Stimulated activated CD4-positive, alpha-beta T cell treated with anti-CD3 and anti-CD28 coated beads, TNF-alpha, amount 100 ng/mL, for 4 hours (primary cell): ENCODE data around the gene SMIM41.

Source experiments
- DNase-seq, 3 experiments: peaks; one replicate each; pipeline ENCODE4 v3.0.0-alpha.2; 2020; ENCODE audit warnings: low read depth in 3 of 3

SMIM41 gene

DNA sequence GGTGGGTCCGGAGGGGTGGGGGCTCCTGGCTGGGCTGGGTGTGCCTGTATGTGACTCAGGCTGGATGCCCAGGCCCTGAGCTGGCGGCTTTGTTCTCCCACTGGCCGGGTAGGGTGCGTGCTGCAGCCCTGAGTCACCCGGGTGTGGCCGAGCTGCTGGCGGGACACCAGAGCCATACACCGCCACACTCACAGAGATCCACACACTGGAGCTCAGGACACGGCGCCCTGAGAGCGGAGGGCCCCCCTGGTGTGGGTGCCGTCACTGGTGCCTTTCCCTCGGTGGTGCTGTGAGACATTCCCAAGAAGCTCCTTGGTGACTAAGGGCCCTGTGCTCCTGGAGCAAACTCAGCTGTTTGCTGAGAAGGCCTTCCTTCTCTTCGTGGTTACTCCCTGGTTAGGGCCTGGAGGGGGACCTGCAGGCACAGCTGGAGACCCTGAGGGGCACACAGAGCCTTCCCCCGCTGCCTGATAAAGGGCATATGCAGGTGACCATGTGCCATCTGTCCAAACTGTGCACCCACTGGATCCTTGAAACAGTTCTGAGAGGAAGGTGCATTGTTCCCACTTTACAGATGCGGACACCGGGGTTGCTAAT is 68.0 kb downstream of the SMIM41 start:
- DNase-seq, result no peak

DNA sequence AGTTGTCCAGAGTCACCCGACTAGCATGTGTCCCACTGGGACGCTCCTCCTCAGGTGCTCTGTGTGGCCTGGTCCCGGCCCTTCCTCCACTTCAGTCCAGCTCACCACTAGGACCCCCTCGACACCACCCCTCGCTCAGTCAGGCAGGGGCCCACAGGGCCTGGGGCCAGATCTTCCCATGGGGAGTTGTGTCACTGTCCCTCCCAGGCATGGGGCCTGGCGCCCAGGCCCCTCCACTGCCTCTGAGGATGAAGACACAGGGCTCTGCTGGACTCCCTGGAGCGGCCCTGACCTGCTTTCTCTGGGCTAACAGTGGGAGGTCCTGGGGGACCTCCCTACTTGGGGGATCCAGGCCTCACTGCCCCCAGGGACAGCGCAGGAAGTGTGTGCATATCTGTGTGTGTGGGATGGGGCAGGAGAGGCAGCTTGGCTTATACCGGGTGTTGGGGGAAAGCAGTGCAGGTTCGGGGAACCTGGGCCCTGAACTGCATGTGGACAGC is 68.5 kb downstream of the SMIM41 start:
- DNase-seq, result no peak

DNA sequence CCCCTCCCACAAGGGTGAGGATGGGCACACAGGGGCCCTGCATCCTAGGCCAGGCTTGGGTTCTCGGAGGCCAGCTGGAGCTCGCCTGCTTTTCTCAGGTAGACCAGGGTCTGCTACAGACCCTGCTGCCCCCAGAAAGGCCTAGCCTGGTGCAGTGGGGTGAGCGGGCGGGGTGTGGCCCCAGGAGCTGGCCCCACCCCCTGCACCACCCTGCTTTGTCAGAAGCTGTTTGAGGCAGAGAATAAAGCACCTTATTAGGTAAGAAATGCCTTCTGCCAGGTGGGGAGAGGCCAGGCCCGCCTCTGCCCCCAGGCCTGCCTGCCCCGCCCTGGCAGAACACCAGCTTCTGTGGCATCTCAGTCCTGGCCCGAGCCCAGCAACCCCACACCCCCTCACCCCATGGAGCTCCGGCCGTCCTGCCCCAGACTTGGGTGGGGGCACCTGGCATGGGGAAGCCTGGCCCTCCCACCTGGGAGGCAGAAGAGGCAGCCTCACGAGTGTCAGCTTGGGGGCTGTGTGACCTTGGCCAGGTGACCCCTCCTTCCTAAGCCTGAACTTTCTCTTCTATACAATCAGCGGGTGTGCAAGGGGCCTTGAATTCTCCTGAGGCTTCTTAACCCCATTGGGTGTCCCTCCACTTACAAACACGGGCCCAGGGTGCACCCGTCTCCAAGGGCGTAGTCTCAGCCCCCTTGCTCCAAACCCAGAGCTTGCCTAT is 69.1 kb downstream of the SMIM41 start:
- no peak for DNase-seq

DNA sequence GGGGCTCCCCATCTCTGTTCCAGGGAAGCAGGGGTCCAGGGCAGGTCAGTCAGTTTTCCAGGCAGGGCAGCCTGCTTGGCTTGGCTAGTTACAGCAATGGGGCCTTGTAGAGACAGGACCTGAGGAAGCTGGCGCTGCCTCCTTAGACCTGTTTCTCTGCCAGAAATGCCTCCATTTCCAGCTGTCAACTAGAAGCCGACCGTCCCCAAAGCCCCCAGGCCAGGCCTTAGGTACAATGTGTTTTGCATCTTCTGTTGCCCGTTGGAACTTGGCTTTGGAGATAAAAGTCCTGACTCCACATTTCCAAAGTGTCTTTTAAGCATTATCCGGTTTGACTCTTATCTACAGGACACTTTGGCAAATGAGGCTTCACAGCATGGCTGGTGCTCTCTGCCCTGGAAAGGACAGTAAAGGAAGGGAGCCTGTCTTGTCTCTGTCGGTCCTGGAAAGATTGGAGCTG is 69.7 kb downstream of the SMIM41 start:
- no peak for DNase-seq

DNA sequence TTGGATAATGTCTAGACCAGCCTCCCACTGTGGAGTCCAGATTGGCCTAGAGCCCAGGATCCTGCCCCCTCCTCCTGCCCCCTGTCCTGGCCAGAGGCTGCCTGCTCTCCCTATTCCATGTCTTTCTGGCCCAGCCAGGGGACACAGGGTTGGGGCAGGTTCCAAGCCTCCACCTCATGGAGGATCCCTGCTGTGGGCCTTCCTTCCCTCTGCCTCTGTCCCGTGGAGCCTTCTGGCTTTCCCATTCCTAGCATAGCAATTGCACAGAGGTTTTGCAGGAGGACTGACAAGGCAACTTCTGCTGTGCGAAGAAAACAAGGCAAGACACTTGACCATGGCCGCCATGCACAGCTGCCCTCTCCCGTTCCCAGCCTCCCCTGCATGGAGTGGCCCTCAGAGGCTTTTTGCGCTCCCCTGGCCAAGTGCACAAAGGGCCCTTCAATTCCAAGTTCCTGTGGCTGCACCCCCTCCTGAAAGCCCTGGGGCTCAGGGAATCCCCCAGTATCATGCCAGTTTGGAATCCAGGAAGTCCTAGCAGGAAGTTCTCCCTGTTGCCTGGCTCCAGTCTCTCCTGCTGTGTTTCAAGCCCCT is 70.2 kb downstream of the SMIM41 start:
- DNase-seq, result no peak

DNA sequence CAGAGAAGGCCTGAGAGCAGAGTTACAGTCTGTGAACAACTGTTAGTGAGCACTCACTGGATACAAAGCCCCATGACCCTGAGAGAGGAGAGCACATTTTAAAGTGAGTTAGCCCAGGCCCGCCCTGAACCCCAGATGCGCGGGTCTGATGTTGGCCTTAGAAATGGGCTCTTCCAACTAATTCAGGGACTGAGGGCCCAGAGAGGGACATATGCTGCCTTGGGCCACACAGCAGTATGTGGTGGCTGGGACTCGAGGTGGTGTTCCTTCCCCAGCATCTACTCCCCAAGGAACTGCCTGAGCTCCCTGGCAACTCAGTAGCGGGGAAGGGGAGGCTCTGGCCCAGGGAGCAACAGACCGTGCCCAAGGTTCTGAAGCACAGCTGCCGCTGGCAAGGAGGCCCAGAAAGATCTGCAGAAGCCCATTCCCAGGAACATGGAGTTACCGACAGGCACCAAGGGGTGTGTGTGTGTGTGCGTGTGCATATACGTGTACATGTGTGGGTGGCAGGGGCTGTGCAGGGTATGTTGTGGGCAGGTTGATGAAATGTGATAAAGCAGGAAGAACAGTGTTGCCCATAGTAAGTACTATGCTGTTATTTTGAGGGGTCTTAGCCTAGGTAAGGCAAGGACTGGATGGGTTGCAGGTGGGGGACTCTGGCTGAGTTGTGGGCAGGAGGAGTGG is 71.8 kb downstream of the SMIM41 start:
- no peak for DNase-seq

DNA sequence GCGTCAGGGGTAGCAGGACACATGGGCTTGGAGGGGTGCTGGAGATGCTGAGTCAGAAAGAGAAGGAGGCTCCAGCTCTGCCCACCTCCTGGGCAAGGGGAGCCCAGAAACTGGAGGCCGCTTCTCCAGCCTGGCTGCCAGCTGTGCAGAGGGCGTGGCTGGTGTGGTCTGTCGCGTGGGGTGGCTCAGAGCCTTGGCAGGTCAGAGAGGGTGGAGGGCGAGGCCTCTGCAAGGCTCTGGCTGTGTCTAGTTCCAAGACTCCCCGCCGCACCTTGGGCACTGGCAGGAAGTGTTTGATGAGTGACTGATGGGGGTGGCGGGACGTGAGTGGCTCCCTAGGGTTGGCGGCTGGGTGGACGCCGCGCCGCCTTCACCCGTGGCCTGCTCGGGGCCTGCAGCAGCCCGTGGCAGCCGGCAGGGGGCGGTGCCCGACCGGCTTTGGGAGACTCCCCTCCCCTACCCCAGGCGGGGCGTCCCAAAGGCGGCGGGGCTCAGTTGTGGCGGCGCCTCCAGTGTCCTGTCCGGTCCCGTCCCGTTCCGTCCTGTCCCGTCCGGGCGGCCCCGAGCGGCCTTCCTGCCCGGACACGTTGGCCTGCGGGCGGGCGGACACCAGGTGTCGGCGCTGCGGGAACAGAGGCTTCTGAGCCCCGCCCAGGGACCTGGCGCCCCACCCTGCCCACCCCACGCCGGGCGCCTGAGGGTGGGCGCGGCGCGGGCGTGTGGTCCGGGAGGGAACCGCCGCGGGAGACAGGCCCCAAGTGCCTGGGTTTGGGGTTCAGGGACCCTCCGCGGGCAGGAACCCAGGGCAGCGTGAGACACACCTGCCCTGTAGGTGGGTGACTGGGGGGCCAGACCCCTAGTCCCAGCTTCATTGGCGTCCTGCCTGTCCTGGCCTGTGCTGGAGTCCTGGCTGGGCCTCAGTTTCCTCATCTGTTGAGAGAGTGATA is 72.6 kb downstream of the SMIM41 start:
- peak; percentile 52 to 57 (median 54) for DNase-seq

DNA sequence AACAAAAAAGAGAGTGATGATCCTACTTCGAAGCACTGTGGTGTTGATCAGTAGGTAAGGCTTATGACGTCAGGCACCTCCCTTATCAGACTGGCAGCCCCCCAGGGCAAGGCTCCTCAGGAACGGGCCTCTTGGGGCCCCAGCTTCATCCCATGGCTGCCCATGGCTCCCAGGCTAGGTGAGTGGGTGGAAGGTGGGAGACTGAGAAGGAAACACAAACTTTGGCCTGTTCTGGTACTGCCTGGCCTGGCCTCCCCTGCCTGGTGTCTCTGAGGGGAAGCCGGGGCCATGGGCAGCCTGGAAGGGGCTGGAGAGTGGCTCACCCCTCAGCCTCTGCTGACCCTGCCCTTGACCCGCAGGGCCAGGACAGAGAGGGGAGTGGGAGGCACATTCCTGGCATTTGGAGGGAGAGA is 73.4 kb downstream of the SMIM41 start:
- DNase-seq, result no peak

DNA sequence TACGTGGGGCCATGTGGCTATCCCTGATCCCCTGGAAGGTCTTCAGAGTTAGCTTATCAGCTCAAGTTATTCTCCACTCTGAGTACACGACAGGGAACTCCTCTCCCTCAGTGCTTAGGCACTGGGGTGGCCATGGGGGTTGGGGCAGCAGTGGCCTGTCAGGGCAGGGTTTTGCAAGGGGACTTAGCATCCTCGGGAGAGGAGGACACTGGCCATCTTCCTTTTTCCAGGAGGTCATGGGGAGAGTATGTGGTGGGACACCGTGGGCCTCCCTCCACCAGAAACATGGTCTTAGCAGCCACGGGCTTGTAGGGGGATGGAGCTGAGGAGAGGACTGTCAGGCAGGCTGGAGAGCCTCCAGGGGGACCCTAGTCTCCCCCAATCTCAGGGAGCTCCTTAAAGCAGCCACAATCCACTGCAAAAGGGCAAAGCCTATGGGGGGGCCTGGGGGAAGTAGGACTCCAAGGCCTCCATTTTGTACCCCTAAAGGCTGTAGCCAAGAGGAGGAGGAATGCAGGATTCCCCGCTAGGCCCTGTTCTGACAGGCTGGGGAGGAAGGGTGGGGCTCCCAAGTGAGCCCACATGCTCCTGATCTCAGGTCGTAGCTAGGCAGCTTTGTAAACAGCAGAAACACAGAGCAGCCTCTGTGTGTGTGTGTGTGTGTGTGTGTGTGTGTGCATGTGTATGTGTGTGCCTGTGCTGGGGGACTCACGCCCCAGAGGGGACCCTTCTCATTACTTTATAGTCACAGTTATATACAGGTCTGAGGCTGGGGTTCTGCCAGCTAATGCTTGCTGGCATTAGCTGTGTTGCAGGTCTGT is 75.8 kb downstream of the SMIM41 start:
- DNase-seq, result no peak

DNA sequence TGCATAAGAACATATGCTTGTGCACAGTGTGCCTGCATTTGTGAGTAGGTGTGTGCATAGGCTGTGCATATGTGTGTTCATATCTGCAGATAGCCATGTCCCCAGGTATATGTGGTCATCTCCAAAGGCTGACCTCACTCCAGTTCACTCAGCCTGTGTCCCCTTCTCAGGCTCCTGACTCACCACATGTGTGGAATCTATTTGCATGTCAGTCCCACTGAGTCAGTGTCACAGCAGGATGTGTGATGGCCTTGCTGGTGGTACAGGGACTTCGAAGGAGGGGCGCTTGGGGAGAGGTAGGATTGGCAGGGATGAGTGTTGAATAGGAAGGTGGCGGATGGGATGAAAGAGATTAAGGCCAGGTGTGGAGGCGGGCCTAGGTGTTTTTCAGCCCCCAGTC is 76.8 kb downstream of the SMIM41 start:
- DNase-seq, result no peak

DNA sequence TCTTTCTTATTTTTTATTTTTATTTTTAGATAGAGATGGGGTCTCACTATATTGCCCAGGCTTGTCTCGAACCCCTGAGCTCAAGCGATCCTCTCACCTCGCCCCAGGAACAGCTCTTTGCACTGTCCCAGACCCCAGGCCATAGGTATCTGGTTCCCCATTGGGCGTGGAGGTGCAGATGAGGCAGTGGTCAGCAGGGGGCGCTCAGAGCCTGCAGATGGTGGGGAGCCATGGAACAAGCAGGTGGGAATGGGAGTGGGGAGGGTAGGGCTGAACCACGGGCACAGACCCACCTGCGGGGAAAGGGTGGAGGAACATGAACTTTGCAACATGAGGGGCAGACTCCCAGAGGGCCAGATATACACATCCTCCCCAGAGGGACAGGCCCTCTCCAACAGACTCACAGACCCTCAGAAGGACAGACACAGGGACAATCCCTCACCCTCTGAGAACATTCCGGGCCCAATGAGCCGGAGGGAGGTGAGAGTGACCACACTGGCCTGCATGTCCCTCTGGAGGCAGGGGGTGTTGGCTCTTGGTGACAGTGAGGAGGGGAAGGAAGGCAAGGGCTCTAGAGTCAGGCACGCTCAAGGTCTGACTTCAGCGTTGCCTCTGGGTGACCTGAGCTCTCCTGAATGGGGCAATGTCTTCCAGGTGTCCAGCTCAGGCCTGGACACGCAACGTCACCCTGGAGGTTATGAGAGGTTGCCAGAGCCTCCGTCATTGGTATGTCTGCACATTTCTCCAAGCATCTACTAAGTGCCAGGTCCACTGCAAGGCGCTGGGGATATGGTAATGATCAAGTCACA is 77.5 kb downstream of the SMIM41 start:
- peak; percentile 53 to 59 (median 56) for DNase-seq

DNA sequence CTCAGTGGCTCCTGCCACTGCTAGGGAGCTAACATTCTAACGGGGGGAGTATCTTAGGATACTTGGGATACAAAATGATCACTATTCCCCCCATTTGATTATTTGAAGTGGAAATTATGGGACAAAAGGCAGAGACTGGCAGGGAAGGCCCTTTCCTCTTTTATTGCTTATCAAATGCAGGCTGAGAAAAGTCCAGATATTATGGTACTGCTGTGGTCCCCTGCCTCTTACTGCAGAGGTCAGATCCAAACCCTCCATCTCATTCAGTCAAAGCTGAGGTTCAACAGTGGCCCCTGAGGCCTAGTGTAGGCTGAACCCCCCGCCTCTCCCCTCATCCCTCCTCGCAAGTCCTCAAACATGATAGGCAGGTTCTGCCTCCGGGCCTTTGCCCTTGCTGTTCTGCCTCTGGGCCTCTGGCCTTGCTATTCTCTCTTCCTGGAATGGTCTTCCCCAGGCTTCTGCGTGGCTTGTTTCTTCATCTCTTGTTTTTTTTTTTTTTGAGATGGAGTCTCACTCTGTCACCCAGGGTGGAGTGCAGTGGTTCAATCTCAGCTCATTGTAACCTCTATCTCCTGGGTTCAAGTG is 78.2 kb downstream of the SMIM41 start:
- DNase-seq, result no peak
